DMS 273 (cell line): ENCODE results near the gene SDK2.

Source experiments
- DNase-seq: peaks from one replicate; lab custom pipeline; 2025; ENCODE audit not compliant: unreplicated experiment; lab: John Stamatoyannopoulos, UW

SDK2 gene

DNA sequence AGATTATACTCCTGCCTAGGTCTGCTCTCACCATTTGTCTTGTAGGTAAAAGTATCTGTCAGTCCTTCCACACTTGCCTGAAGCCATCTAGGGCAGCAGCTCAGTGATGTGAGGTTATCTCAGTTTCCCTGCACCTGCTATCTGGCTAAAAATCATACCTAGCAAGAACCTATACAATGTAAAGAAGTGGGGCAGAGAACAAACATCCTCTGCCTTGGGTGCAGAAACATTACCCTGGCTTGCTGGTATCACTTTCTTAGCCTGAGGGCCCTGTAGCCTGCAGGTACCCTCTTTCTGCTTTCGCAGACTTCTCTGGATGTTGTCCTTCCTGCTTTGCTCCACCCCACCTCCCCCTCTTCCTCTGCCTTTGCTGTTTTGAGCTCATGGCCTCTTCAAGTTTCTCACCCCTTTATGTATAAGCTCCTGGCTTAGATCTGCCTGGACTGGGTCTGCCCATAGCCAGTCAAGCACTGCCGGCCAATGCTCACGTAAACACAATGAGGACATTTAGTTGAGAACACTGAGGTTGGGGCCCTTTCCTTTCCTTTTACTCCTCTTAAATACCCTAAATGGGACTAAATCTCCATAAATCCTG lies 8.7 kb upstream of the SDK2 start:
- no peak for DNase-seq

DNA sequence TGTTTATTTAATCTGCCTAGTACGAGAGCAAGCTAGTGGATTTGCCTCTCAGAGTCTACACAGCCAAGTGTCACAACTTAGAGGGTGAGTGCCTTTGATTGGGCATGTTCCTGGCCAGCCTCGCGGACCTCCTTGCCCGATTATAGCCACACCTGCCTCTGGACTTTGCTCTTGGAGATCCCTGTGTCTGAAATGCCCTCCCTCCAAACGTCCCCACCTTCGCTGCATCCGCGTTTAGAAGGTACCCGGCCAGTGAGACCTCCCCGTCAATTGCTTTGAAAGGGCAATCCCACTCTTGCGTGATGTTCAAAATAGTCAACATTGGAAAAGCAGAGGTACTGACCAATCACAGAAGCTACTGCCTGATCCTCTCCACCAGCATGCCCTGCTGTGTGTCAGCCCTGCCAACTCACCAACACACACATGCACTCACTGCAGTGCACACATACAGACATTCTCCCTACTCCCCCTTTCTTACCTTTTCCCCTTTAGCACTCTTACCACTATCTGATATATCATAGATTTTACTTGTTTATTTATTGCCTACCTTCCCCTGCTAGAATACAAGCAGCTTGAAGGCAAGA lies 6.5 kb upstream of the SDK2 start:
- no peak for DNase-seq

GRCh38 chr17:73650140-73650539 lies 5.9 kb upstream of the SDK2 start:
- peak; percentile 52 for DNase-seq

DNA sequence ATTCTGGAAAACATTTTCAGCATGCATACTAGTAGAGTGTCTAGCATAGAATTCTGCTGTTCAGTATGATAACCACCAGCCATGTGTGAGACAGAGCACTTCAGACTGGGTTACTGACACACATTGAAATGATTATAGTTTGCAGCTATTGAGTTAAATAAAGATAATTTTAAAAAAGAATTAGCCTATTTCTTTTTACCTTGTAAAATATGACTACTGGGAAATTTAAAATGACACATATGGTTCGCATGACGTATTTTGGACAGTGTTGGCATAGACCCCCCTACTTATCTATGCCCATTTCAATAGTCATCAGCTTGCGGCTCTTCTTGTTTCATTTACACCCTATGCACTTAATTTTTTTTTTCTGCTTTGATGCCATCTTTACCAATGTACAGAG lies 4.7 kb upstream of the SDK2 start:
- DNase-seq = no peak

GRCh38 chr17:73648543-73648820 lies 4.2 kb upstream of the SDK2 start:
- no peak for DNase-seq

DNA sequence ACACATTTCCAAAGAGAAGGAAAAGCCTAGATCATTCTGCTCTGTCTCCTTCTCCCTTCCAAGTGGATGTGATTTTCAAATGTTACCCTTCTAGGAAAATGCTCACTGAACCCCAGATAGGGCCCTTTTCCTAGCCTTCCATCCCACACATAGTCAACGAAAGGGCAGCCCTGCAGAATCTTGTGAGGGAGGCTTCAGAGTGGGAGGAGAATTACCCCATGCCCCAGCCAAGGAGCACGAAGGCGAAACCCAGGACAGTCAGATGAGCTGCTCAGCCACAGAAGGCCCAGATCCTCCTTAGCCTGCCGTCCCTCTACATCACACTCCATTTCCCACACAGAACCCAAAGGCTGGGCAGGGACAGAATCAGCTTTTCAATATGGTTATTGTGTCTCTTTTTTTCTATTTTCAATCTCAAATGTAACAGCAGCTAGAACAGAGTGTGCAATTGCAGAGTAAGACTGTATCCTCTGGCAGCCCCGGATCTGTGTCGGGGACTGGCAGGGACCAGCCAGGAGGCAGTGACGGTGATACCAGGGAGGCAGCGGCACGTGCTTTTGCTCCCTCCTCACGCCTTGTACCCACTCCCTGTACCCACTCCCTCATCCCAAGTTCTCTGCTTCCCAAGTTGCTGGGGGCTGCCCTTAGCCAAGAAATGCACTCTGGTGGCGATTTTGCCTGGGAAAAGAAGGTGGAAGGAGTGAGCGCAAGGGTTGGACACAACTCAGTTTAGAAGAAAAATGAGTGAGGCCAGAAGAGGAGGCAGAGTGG lies 3.7 kb upstream of the SDK2 start:
- no peak for DNase-seq

GRCh38 chr17:73647301-73647695 lies 3.1 kb upstream of the SDK2 start:
- DNase-seq = no peak

GRCh38 chr17:73646409-73647300 lies 2.4 kb upstream of the SDK2 start:
- peak; percentile 66 for DNase-seq

- peak; percentile 91 for DNase-seq
These were observed 1.0 kb upstream of the SDK2 start for GRCh38 chr17:73645050-73645871.

- no peak for DNase-seq
These were observed 447 bp downstream of the SDK2 start for GRCh38 chr17:73643852-73644144.

DNA sequence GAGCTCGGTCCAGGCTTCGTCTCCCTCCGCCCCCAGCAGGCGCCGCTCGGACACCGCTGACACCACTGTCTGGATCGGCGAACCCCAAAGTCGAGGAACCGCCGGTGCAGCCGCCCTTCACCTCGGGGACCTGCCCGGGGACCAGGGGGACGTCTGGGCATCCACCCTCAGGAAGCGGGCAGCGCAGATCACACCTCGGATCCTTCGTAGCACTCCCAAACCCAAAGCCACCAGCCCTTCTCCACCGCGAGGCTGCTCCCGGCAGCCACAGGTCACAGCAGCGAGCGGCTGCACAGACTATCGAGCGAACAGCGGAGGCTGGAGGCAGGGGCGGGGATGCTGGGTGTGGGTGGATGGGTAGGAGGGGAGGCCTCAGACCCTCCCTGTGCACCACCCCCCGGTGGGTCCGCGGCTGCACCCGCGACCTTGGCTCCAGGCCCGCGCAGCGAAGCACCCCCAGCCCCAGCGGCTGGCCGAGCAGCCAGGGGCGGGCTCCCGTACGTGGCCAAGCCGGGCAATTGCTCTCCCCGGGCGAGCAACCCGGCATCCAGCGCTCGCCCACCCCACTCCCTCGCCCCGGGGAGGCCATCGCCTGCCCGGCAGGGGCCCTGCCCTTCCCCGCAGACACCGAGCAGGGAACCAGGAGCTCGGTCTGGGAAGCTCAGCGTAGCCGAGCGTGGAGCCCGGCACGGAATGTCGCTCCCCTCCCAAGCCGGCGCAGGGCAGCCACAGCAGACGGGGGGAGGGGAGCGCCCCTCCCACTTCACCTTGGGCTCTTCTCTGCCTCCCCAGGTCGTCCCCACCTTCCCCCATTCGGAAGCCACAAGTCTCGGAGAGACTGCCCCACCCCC lies 1.0 kb downstream of the SDK2 start:
- DNase-seq = peak; percentile 73

- no peak for DNase-seq
These were observed 1.6 kb downstream of the SDK2 start for GRCh38 chr17:73642659-73643000.

GRCh38 chr17:73641826-73642600 lies 2.2 kb downstream of the SDK2 start:
- DNase-seq = no peak

DNA sequence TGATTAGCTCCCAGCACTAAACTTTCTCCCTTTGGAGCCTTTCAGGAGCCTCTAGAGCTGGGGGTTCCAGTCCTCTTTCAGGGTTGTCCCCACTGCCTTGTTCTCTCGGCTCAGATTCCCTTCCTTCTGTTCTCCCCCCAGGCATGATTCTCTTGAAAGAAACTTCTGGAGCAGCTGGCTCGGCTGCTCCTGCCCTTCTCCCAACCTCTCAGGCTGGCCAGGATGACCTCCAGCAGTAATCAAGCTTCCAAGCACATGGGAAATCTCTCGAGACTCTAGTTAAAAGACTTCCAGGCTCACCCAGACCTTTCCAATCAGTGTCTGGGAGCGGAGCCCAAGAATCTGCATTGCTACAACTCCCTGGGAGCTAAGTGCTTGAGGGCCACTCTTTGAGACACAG lies 3.6 kb downstream of the SDK2 start:
- no peak for DNase-seq

- peak; percentile 9 for DNase-seq
These were observed 4.3 kb downstream of the SDK2 start for GRCh38 chr17:73639932-73640331.

DNA sequence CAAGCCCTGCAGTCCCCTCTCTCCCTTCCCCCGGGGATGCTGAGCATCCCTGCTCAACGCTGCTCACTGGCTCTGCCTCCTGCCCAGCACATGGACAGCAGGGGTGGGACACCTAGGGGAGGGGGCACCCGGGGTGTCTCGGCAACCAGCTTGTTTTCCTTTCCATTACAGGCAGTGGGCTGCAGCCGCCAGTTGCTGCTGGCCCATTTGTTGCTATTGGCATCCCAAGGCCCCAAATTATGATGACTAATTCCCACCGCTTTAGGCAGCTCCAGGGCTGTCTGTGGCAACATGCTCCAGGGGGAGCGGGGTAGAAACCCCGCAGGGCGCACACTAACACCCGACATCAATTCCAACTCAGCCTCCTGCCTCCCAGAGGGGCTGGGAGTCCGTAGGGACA lies 4.9 kb downstream of the SDK2 start:
- no peak for DNase-seq

DNA sequence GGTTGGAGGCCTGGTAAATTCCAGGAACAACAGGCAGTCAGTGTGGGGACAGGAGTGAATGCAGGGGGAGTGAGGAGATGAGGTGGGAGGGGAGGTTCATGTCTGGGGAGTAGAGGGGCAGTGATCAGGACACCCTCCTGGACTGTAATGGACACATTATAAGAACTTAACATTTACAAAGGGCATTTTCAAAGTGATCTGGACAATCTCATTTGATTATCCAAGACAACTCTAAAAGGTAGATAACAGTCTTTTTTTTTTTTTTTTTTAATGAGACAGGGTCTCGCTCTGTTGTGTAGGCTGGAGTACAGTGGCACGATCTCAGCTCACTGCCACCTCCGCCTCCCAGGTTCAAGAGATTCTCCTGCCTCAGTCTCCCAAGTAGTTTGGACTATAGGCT lies 5.7 kb downstream of the SDK2 start:
- DNase-seq = no peak

- no peak for DNase-seq
These were observed 6.4 kb downstream of the SDK2 start for GRCh38 chr17:73637866-73638265.

DNA sequence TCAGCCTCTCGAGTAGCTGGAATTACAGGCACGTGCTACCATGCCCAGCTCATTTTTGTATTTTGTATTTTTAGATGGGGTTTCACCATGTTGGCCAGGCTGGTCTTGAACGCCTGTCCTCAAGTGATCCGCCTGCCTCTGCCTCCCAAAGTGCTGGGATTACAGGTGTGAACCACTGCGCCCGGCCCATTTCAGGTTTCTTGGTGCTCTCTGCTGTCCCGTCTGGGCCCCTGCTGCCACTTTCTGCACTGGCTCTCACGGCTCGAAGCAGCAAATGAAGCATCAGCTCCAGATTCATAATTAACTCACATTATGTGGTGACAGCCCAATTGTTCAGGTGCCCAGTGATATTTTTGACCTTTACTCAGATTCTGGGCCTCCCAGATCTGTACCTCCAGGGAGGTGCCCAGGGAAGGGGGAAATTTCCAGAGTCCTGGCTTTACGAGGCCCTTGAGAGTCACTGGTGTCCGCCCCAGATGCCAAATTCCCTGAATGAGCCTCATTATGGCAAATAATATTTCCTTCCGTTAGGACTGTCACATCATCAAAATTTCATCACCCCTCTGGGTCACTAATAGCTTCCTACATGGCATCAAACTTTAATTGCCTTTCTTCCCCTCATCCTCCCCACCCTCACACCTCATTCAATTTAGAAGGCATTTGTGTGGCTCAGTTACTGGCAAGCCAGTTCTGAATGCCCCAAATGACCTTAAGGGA lies 9.0 kb downstream of the SDK2 start:
- DNase-seq = no peak
